GM13976 (cell line): ENCODE measurements around the gene HS3ST1.
A peak's percentile ranks its signal among the peaks of the same experiment; 100 is the strongest.

Source experiments
- DNase-seq: peaks from one replicate; pipeline ENCODE4 v3.0.0; 2012; ENCODE audit warnings: low spot score
- CTCF ChIP-seq: IDR thresholded peaks from 2 replicates; pipeline ENCODE4 v1.5.1; 2012; ENCODE audit warnings: borderline replicate concordance, mild to moderate bottlenecking; ENCODE audit not compliant: insufficient read depth; ENCODE audit errors: extremely low read depth, missing control alignments, control extremely low read depth
- in situ Hi-C: fragments of 300-500 bp; cut with MboI; formaldehyde crosslinking; loops from one replicate; pipeline ENCODE4 v1.12.0; 2022; ENCODE audit warnings: low sequenced_read_pairs, mixed read lengths, inconsistent platforms; ENCODE audit not compliant: unreplicated experiment

The HS3ST1 gene

GRCh38 chr4:11428899-11429698 lies 405 bp upstream of the HS3ST1 start:
- in situ Hi-C loops: loop anchor here (10.0 kb wide), 1 partner anchor 684 kb away; no protein-coding TSS in a partner anchor
- peak; percentile 58 for TF ChIP-seq CTCF
- peak; percentile 80 for DNase-seq

- DNase-seq: peak; percentile 25
- TF ChIP-seq CTCF: no peak
- in situ Hi-C loops: loop anchor here (10.0 kb wide), 1 partner anchor 683 kb away; no protein-coding TSS in a partner anchor
These were observed 1.3 kb downstream of the HS3ST1 start for GRCh38 chr4:11427121-11427996.

GRCh38 chr4:11426731-11427120 lies 2.0 kb downstream of the HS3ST1 start:
- in situ Hi-C loops: loop anchor here (10.0 kb wide), 1 partner anchor 682 kb away; no protein-coding TSS in a partner anchor
- DNase-seq: no peak
- TF ChIP-seq CTCF: no peak

- TF ChIP-seq CTCF: no peak
- no peak for DNase-seq
- in situ Hi-C loops: loop anchor here (10.0 kb wide), 1 partner anchor 681 kb away; no protein-coding TSS in a partner anchor
These were observed 2.7 kb downstream of the HS3ST1 start for GRCh38 chr4:11426003-11426402.

- in situ Hi-C loops: loop anchor here (10.0 kb wide), 1 partner anchor 680 kb away; no protein-coding TSS in a partner anchor
- DNase-seq: no peak
- TF ChIP-seq CTCF: no peak
These were observed 3.8 kb downstream of the HS3ST1 start for GRCh38 chr4:11424856-11425255.

GRCh38 chr4:11424000-11424399 lies 4.7 kb downstream of the HS3ST1 start:
- in situ Hi-C loops: loop anchor here (10.0 kb wide), 1 partner anchor 679 kb away; no protein-coding TSS in a partner anchor
- peak; percentile 50 for DNase-seq
- TF ChIP-seq CTCF: peak; percentile 51
